Endodermal cell (in vitro differentiated cells): ENCODE measurements around the gene ARRDC2. TPM values are rescaled to one million over a fixed set of nuclear protein-coding genes. Genes with fewer than 3 reads are reported as not detected.

Source experiments
- DNase-seq: peaks from one replicate; pipeline ENCODE4 v3.0.0-alpha.2; 2017
- H3K27ac ChIP-seq: 2 replicates; pipeline ENCODE4 v1.5.1; 2013; ENCODE audit warnings: mild to moderate bottlenecking, low read depth, low read length, moderate library complexity
- H3K27me3 ChIP-seq: 2 replicates; pipeline ENCODE4 v1.6.1; 2013; ENCODE audit warnings: mild to moderate bottlenecking, low read length, moderate library complexity; ENCODE audit not compliant: insufficient read depth, control insufficient read depth, poor library complexity, severe bottlenecking
- H3K36me3 ChIP-seq: 2 replicates; pipeline ENCODE4 v1.7.0; 2013; ENCODE audit warnings: mild to moderate bottlenecking, low read length, moderate library complexity; ENCODE audit not compliant: control insufficient read depth, insufficient read depth
- H3K4me1 ChIP-seq: one replicate; pipeline ENCODE4 v1.7.0; 2013; ENCODE audit warnings: low read length; ENCODE audit not compliant: control insufficient read depth, insufficient read depth
- H3K4me3 ChIP-seq: 2 replicates; pipeline ENCODE4 v1.5.1; 2013; ENCODE audit warnings: mild to moderate bottlenecking, low read length, moderate library complexity
- H3K9ac ChIP-seq: 2 replicates; pipeline ENCODE4 v1.6.1; 2013; ENCODE audit warnings: mild to moderate bottlenecking, low read length, moderate library complexity; ENCODE audit not compliant: poor library complexity, severe bottlenecking; ENCODE audit errors: extremely low read depth
- H3K9me3 ChIP-seq: 2 replicates; pipeline ENCODE4 v1.6.1; 2013; ENCODE audit warnings: mild to moderate bottlenecking, low read length, moderate library complexity; ENCODE audit not compliant: control insufficient read depth
- H3K27ac Mint-ChIP-seq: 2 replicates; pipeline ENCODE4 v1.8.0; 2020; ENCODE audit warnings: mixed read lengths
- H3K27me3 Mint-ChIP-seq: 2 replicates; pipeline ENCODE4 v1.8.0; 2021; ENCODE audit warnings: mild to moderate bottlenecking, mixed read lengths; ENCODE audit not compliant: insufficient read depth
- H3K36me3 Mint-ChIP-seq: 2 replicates; pipeline ENCODE4 v1.8.0; 2020; ENCODE audit warnings: low read depth, mixed read lengths
- H3K4me1 Mint-ChIP-seq: 2 replicates; pipeline ENCODE4 v1.8.0; 2020; ENCODE audit warnings: mixed read lengths
- H3K4me3 Mint-ChIP-seq: 2 replicates; pipeline ENCODE4 v1.8.0; 2020; ENCODE audit warnings: mild to moderate bottlenecking, moderate library complexity, mixed read lengths
- H3K9me3 Mint-ChIP-seq: 2 replicates; pipeline ENCODE4 v1.8.0; 2020; ENCODE audit warnings: mild to moderate bottlenecking, mixed read lengths
- WGBS, 2 experiments: methylation state at CpG; one replicate each; pipeline versions ENCODE4 v1.1.5 to v1.1.7; 2013; ENCODE audit warnings: missing lambda C conversion rate in 2 of 2, mixed read lengths in 1 of 2; ENCODE audit not compliant: insufficient coverage in 1 of 2, insufficient read length in 1 of 2; 5-methylcytosine and 5-hydroxymethylcytosine counted together
- total RNA-seq, 2 donors: library from RNA; stranded (reverse); fragmentation: NEBNext Ultra II Directional in 1 of 2; extraction: Animal tissue kit (Norgen Biotek cat#: 25700) in 1 of 2; gene quantifications; 2 replicates in 1 of 2; 3 replicates in 1 of 2; pipeline ENCODE4 v1.2.1, GENCODE V29; 2021
- TF ChIP-seq, protein P1 (sequence below): fragments of 200-600 bp; sonication (generic); conservative IDR thresholded peaks from 2 replicates; pipeline ENCODE4 v1.5.0; 2021; ENCODE audit warnings: antibody characterized with exemption, mild to moderate bottlenecking

The ARRDC2 gene
- total RNA-seq, 2 donors from 2014 or later: 6.8 to 7.0 TPM

DNA sequence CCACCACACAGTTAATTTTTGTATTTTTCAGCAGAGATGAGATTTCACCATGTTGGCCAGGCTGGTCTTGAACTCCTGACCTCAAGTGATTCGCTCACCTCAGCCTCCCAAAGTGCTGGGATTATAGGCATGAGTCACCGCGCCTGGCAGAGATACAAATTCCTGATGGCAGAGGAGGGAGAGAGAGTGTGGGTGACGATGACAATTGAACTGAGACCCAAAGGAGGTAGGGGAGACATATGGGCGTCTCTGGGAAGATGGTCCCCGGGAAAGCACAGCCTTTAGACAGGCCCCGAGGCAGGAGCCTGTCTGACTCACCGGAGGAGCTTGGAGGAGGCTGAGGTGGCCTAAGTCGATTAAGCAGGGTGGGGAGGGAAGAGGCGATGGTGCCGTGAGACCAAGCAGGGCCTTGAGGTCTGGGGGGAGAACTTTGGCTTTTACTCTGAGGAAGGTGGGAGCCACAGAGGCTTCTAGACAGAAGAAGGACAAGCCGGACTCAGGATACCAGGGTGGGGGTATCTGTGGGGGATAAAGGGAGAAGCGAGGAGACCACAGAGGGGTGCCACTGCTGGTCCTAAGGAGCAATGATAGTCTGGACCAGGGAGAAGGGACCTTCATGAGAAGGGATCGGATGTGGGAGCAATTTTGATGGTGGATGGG, 38.2 kb downstream of the ARRDC2 start:
- Histone ChIP-seq H3K9me3 (no peaks in the 10 kb centered on the region), H3K4me3 (no peak overlapping the region), H3K27me3 (no peaks in the 10 kb centered on the region), H3K27ac (no peak overlapping the region), H3K9ac (no peak overlapping the region), H3K4me1 (no peaks in the 10 kb centered on the region), H3K36me3 (no peaks in the 10 kb centered on the region)
- DNase-seq: no peak
- Mint-ChIP-seq H3K4me1 (no peaks in the 10 kb centered on the region), H3K36me3 (no peaks in the 10 kb centered on the region), H3K27me3 (peaks cover 6% of the 10 kb centered on the region), H3K9me3 (no peaks in the 10 kb centered on the region), H3K27ac (no peak overlapping the region), H3K4me3 (no peak overlapping the region)
- TF ChIP-seq, protein P1, sequence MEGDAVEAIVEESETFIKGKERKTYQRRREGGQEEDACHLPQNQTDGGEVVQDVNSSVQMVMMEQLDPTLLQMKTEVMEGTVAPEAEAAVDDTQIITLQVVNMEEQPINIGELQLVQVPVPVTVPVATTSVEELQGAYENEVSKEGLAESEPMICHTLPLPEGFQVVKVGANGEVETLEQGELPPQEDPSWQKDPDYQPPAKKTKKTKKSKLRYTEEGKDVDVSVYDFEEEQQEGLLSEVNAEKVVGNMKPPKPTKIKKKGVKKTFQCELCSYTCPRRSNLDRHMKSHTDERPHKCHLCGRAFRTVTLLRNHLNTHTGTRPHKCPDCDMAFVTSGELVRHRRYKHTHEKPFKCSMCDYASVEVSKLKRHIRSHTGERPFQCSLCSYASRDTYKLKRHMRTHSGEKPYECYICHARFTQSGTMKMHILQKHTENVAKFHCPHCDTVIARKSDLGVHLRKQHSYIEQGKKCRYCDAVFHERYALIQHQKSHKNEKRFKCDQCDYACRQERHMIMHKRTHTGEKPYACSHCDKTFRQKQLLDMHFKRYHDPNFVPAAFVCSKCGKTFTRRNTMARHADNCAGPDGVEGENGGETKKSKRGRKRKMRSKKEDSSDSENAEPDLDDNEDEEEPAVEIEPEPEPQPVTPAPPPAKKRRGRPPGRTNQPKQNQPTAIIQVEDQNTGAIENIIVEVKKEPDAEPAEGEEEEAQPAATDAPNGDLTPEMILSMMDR: no peak
- 84 to 87% methylated on average over 7 to 14 of the region's 14 CpGs for WGBS, 2 experiments

DNA sequence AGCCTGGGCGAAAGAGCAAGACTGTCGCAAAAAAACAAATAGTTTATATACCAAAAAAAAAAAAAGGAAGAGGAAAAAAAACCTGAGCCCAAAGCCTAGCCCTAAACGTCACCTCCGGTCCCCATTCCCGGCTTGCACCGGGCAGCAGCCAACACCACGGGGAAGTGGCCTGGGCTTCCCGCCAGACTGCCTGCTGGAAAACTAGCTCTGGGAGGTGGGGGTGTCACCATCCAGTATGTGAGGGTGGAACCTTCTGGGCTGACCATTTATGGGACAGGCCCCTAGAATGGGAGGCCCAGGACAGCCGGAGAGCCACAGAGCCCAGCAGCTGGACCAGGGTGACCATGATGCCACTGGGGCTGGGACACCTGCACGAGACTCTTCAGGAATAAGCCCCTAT, 41.4 kb downstream of the ARRDC2 start:
- H3K27me3 Mint-ChIP-seq: peaks cover 3% of the 10 kb centered on the region
- Histone ChIP-seq H3K9me3 (no peaks in the 10 kb centered on the region), H3K9ac (no peak overlapping the region), H3K4me1 (no peaks in the 10 kb centered on the region), H3K36me3 (no peaks in the 10 kb centered on the region), H3K27me3 (no peaks in the 10 kb centered on the region), H3K4me3 (no peak overlapping the region), H3K27ac (no peak overlapping the region)
- no peaks in the 10 kb centered on the region for H3K36me3 Mint-ChIP-seq
- WGBS, 2 experiments: 93 to 94% methylated on average over 4 to 10 of the region's 10 CpGs
- TF ChIP-seq, protein P1: no peak
- H3K4me1 Mint-ChIP-seq: no peaks in the 10 kb centered on the region
- DNase-seq: no peak
- H3K27ac Mint-ChIP-seq: no peak overlapping the region
- H3K9me3 Mint-ChIP-seq: no peaks in the 10 kb centered on the region
- no peak overlapping the region for H3K4me3 Mint-ChIP-seq

DNA sequence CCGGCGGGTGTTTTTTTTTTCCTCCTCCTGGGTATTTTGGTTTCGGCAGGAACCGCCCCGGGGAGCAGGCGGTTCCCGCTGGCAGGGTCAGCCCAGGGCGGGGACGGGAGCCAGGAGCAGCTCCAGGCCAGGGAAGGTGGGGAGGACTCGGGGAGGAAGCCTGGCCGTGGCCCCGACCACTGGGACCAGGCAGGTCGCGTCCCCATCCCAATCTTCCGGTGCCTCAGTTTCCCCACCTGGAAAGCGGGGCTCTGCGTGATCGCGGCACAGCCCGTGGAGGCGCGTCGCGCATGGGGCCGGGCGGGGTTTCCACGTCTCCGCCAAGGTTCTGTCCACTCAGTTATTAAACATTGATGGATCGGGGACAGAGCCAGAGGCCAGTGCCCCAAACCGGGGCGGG, 43.9 kb downstream of the ARRDC2 start:
- H3K27ac ChIP-seq: no peak overlapping the region
- no peaks in the 10 kb centered on the region for H3K9me3 ChIP-seq
- 81 to 83% methylated on average over 12 to 28 of the region's 31 CpGs for WGBS, 2 experiments
- H3K4me1 ChIP-seq: no peaks in the 10 kb centered on the region
- no peaks in the 10 kb centered on the region for H3K9me3 Mint-ChIP-seq
- H3K4me3 ChIP-seq: no peak overlapping the region
- no peaks in the 10 kb centered on the region for H3K36me3 ChIP-seq
- no peak overlapping the region for H3K4me3 Mint-ChIP-seq
- TF ChIP-seq, protein P1: no peak
- no peaks in the 10 kb centered on the region for H3K27me3 ChIP-seq
- H3K27me3 Mint-ChIP-seq: peaks cover 3% of the 10 kb centered on the region
- H3K9ac ChIP-seq: no peak overlapping the region
- no peaks in the 10 kb centered on the region for H3K4me1 Mint-ChIP-seq
- no peak overlapping the region for H3K27ac Mint-ChIP-seq
- DNase-seq: no peak
- no peaks in the 10 kb centered on the region for H3K36me3 Mint-ChIP-seq
